Measurements from ENCODE around the gene SMIM29. TPM values are rescaled to one million over a fixed set of nuclear protein-coding genes. Genes with fewer than 3 reads are reported as not detected.
"Not testable (repeated sequence)": the region's sequence is repeated elsewhere in the genome, so short reads cannot be mapped to it uniquely, and the experiment has no call there.

Gene SMIM29
- total RNA-seq, 1 donor from 2014 or later = 33.2 TPM

DNA sequence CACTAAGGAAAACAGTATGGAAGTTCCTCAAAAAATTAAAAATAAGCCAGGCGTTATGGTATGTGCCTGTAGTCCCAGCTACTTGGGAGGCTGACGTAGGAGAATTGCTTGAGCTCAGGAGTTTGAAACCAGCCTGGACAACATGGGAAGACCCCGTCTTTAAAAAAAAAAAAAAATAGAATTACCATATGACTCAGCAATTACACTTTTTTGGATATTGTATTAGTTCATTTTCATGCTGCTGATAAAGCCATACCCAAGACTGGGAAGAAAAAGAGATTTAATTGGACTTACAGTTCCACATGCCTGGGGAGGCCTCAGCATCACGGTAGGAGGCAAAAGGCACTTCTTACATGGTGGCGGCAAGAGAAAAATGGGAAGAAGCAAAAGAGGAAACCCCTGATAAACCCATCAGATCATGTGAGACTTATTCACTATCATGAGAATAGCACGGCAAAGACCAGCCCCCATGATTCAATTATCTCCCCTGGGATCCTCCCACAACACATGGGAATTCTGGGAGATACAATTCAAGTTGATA lies 10.8 kb upstream of the SMIM29 start:
- Histone ChIP-seq H3K27me3 (ENCODE audit: control insufficient read depth, insufficient read depth, low read length) (no peaks in the 10 kb centered on the region), H3K36me3 (ENCODE audit: control insufficient read depth, insufficient read depth, low read length) (no peaks in the 10 kb centered on the region), H3K4me3 (ENCODE audit: low read depth, low read length) (no peak overlapping the region)
- TF ChIP-seq, protein P1, sequence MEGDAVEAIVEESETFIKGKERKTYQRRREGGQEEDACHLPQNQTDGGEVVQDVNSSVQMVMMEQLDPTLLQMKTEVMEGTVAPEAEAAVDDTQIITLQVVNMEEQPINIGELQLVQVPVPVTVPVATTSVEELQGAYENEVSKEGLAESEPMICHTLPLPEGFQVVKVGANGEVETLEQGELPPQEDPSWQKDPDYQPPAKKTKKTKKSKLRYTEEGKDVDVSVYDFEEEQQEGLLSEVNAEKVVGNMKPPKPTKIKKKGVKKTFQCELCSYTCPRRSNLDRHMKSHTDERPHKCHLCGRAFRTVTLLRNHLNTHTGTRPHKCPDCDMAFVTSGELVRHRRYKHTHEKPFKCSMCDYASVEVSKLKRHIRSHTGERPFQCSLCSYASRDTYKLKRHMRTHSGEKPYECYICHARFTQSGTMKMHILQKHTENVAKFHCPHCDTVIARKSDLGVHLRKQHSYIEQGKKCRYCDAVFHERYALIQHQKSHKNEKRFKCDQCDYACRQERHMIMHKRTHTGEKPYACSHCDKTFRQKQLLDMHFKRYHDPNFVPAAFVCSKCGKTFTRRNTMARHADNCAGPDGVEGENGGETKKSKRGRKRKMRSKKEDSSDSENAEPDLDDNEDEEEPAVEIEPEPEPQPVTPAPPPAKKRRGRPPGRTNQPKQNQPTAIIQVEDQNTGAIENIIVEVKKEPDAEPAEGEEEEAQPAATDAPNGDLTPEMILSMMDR (IDR thresholded peaks at IDR 0.05; ENCODE audit: insufficient read depth, low read length, poor library complexity, severe bottlenecking) = no peak
- no peak for DNase-seq (ENCODE audit: low read depth)

DNA sequence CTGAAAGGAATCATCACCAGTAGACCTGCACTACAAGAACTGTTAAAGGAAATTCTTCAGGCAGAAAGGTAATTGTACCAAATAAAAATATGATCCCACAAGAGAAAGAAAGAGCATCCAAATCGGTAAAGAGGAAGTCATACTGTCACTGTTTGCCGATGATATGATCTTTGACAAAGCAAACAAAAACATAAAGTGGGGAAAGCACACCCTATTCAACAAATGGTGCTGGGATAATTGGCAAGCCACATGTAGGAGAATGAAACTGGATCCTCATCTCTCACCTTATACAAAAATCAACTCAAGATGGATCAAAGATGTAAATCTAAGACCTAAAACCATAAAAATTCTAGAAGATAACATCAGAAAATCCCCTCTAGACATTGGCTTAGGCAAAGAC lies 3.6 kb upstream of the SMIM29 start:
- H3K27me3 ChIP-seq (ENCODE audit: control insufficient read depth, insufficient read depth, low read length); DNase-seq (ENCODE audit: low read depth); H3K4me3 ChIP-seq (ENCODE audit: low read depth, low read length); H3K36me3 ChIP-seq (ENCODE audit: control insufficient read depth, insufficient read depth, low read length): not testable (repeated sequence)

DNA sequence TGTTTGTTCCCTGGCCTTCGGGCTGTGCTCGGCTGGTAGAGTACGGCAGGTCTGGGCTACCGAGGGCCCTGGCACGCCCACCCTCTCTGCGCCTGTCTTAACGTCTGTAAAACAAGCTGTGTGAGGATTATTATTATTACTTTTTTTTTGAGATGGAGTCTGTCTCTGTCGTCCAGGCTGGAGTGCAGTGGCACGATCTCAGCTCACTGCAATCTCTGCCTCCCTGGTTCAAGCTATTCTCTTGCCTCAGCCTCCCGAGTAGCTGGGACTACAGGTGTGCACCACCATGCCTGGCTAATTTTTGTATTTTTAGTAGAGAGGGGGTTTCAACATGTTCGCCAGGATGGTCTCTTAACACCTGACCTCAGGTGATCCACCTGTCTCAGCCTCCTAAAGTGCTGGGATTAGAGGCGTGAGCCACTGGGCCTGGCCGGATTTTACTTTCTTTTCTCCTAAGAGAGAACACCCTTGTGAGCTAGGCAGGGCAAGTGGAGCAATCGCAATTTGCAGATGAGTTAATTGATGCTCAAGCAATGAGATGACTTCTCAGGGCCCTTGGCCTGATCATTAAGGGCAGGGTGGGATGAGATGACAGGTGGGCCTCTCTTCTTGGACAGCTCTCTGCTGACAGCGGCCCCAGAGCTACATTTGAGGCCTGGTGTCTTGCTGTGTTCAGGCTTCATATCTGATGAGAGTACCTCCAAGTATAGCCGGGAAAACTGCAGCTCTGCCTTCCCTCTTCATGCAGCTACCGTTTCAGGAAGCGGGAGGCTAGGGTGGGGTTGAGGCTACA lies 859 bp upstream of the SMIM29 start:
- TF ChIP-seq, protein P1 (IDR thresholded peaks at IDR 0.05; ENCODE audit: insufficient read depth, low read length, poor library complexity, severe bottlenecking) = no peak
- Histone ChIP-seq H3K36me3 (ENCODE audit: control insufficient read depth, insufficient read depth, low read length) (no peaks in the 10 kb centered on the region), H3K27me3 (ENCODE audit: control insufficient read depth, insufficient read depth, low read length) (no peaks in the 10 kb centered on the region), H3K4me3 (ENCODE audit: low read depth, low read length) (peak overlapping the region; percentile 78)
- no peak for DNase-seq (ENCODE audit: low read depth)

DNA sequence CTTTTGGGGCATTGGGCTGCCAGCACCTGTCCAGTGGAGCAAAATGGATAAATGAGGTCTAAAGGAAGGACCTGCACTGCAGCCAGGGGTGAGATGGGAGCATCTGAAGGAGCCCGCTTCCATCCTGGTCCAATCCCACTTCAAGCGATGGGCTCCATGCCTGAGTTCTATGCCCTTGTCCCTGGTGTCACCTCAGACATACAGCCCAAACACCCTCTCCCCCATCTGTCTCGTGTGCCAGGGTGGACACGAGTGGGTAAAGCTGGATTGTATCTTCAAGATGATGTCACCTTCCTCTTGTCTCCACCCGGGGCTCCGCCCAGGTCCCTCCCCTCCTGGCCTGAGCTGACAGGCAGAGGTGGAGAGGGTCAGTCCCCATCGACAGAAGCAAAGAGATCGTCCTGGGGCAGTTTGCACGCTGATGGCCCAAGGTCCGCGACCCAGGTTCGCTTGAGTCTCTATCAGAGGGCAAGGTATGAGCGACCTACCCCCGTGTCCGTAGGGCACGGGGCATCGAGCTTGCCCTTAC lies 544 bp downstream of the SMIM29 start:
- H3K36me3 ChIP-seq (ENCODE audit: control insufficient read depth, insufficient read depth, low read length) = peaks cover 1% of the 10 kb centered on the region
- TF ChIP-seq, protein P1 (IDR thresholded peaks at IDR 0.05; ENCODE audit: insufficient read depth, low read length, poor library complexity, severe bottlenecking) = no peak
- DNase-seq (ENCODE audit: low read depth) = no peak
- no peaks in the 10 kb centered on the region for H3K27me3 ChIP-seq (ENCODE audit: control insufficient read depth, insufficient read depth, low read length)
- peak overlapping the region; percentile 57 for H3K4me3 ChIP-seq (ENCODE audit: low read depth, low read length)

DNA sequence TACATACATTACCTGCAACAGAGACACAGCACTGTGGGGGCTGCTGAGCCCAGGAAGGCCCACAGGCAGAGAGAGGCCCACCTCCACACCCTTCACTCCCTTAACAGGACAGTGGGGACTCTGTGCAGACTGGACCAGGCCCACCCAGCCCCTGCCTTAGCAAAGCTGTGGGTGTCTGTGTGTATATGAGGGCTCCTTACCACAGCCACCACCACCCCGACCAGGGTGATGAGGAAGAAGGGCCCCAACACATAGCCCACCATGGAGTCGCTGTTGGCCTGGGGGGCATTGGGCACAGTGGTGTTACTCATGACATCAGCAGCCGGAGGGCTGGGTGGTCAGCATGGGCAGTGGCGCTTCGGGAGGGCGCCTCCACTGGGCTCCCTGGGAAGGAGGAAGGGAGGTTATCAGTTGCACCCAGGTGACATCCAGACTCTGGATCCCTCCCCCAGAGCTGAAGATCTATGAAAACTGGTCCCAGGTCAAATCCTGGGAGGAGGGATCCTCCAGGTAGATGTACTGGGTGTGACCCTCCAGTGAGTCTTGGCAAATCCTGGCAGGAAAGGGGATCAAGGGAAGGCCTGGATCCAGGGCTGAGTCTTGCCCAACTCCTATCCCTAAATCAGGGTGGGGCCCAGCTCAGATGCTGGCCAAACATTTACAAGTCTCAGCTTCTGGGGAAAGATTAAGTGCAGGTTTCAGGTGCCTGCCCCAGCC lies 1.2 kb downstream of the SMIM29 start:
- Histone ChIP-seq H3K4me3 (ENCODE audit: low read depth, low read length) (peak overlapping the region; percentile 57), H3K27me3 (ENCODE audit: control insufficient read depth, insufficient read depth, low read length) (no peaks in the 10 kb centered on the region), H3K36me3 (ENCODE audit: control insufficient read depth, insufficient read depth, low read length) (peaks cover 1% of the 10 kb centered on the region)
- no peak for DNase-seq (ENCODE audit: low read depth)
- TF ChIP-seq, protein P1 (IDR thresholded peaks at IDR 0.05; ENCODE audit: insufficient read depth, low read length, poor library complexity, severe bottlenecking) = no peak

Data from kidney epithelial cell (primary cell).